B cell (primary cell): ENCODE data around the gene CHAC1. TPM values are rescaled to one million over a fixed set of nuclear protein-coding genes. Genes with fewer than 3 reads are reported as not detected.

Experiments
- ATAC-seq: fragments of 200-7000 bp; cut with Tn5 transposase; one replicate; pipeline ENCODE4 v1.10.0; 2021; ENCODE audit warnings: low read depth, mild to moderate bottlenecking, moderate number of reproducible peaks, moderate library complexity
- CTCF ChIA-PET: fragments of 350-600 bp; sonication (Branson Sonifier 250); formaldehyde crosslinking; loops from one replicate; lab custom pipeline; 2021; ENCODE audit warnings: antibody characterized with exemption, inconsistent platforms; lab: Charles Lee
- POLR2A ChIA-PET: fragments of 350-600 bp; sonication (Branson Sonifier 250); formaldehyde crosslinking; loops from one replicate; lab custom pipeline; 2021; ENCODE audit warnings: antibody characterized with exemption; lab: Charles Lee
- DNase-seq: peaks from one replicate; pipeline ENCODE4 v3.0.0; 2013
- H2AFZ ChIP-seq: 2 replicates; pipeline ENCODE4 v1.6.1; 2012; ENCODE audit warnings: mild to moderate bottlenecking, low read depth, low read length; ENCODE audit not compliant: insufficient read depth, poor library complexity, severe bottlenecking
- H3K27ac ChIP-seq, 2 donors: 1 replicate in 1 of 2; 2 replicates in 1 of 2; pipeline ENCODE4 v1.5.1; 2012 to 2013; ENCODE audit warnings: low read length in 2 of 2, mild to moderate bottlenecking in 2 of 2, moderate library complexity in 1 of 2
- H3K27me3 ChIP-seq, 4 experiments: fragments of 200-600 bp in 1 of 4; sonication (generic) in 1 of 4; replicated peaks in 1 of 4; 1 replicate in 2 of 4; 2 replicates in 2 of 4; pipeline versions ENCODE4 v1.6.1 to v1.7.0; 2013 to 2016; ENCODE audit warnings: low read length in 3 of 4, mild to moderate bottlenecking in 2 of 4, mixed read lengths in 1 of 4, moderate library complexity in 1 of 4; ENCODE audit not compliant: insufficient read depth in 4 of 4, control insufficient read depth in 3 of 4; ENCODE audit errors: control extremely low read depth in 1 of 4
- H3K36me3 ChIP-seq, 2 experiments: replicated peaks in 1 of 2; 1 replicate in 1 of 2; 2 replicates in 1 of 2; pipeline versions ENCODE4 v1.6.1 to v1.7.1; 2013; ENCODE audit warnings: low read length in 1 of 2; ENCODE audit not compliant: insufficient read depth in 2 of 2, control insufficient read depth in 1 of 2; ENCODE audit errors: control extremely low read depth in 1 of 2, extremely low read depth in 1 of 2
- H3K4me1 ChIP-seq, 2 donors: fragments of 200-600 bp in 1 of 2; sonication (generic) in 1 of 2; 1 replicate in 1 of 2; 2 replicates in 1 of 2; pipeline versions ENCODE4 v1.5.1 to v1.6.1; 2013 to 2017; ENCODE audit warnings: low read length in 2 of 2; ENCODE audit not compliant: control insufficient read depth in 2 of 2, insufficient read depth in 2 of 2
- H3K4me2 ChIP-seq: replicated peaks from 2 replicates; pipeline ENCODE3; 2012; ENCODE audit warnings: mild to moderate bottlenecking, low read depth, low read length; ENCODE audit not compliant: poor library complexity, severe bottlenecking
- H3K4me3 ChIP-seq, 5 experiments: fragments of 200-600 bp in 1 of 5; sonication (generic) in 1 of 5; 1 replicate in 3 of 5; 2 replicates in 2 of 5; pipeline versions ENCODE4 v1.5.1 to v1.7.0; 2011 to 2016; ENCODE audit warnings: low read length in 4 of 5, mild to moderate bottlenecking in 4 of 5, low read depth in 2 of 5, control low read depth in 1 of 5, moderate library complexity in 1 of 5; ENCODE audit not compliant: insufficient read depth in 1 of 5; ENCODE audit errors: control extremely low read depth in 1 of 5, extremely low read depth in 1 of 5
- H3K79me2 ChIP-seq: fragments of 200-600 bp; sonication (generic); one replicate; pipeline ENCODE4 v1.6.0; 2016; ENCODE audit warnings: low read length; ENCODE audit not compliant: control insufficient read depth, insufficient read depth
- H3K9ac ChIP-seq: fragments of 200-600 bp; sonication (generic); 2 replicates; pipeline ENCODE4 v1.6.1; 2017; ENCODE audit warnings: mild to moderate bottlenecking, low read length, moderate library complexity
- H3K9me3 ChIP-seq, 3 donors: one replicate each; pipeline versions ENCODE4 v1.6.1 to v1.7.1; 2013; ENCODE audit warnings: low read length in 2 of 3; ENCODE audit not compliant: control insufficient read depth in 2 of 3, insufficient read depth in 1 of 3; ENCODE audit errors: control extremely low read depth in 1 of 3
- H4K20me1 ChIP-seq: 2 replicates; pipeline ENCODE4 v1.6.0; 2012; ENCODE audit warnings: mild to moderate bottlenecking, low read length; ENCODE audit not compliant: insufficient read depth, control insufficient read depth, poor library complexity, severe bottlenecking
- H3K27ac Mint-ChIP-seq: one replicate; pipeline ENCODE4 v1.8.0; 2021; ENCODE audit warnings: mixed read lengths
- H3K27me3 Mint-ChIP-seq: one replicate; pipeline ENCODE4 v1.8.0; 2021; ENCODE audit warnings: mixed read lengths
- H3K4me1 Mint-ChIP-seq: one replicate; pipeline ENCODE4 v1.8.0; 2021; ENCODE audit warnings: mixed read lengths
- H3K4me3 Mint-ChIP-seq: one replicate; pipeline ENCODE4 v1.8.0; 2021; ENCODE audit warnings: mixed read lengths
- H3K9me3 Mint-ChIP-seq: one replicate; pipeline ENCODE4 v1.8.0; 2022; ENCODE audit warnings: mixed read lengths; ENCODE audit not compliant: insufficient read depth
- CTCF ChIP-seq: fragments of 200-600 bp; IDR thresholded peaks from one replicate; pipeline ENCODE4 v1.8.0; 2022; ENCODE audit warnings: antibody characterized with exemption, mild to moderate bottlenecking
- EZH2 ChIP-seq: IDR thresholded peaks from 2 replicates; pipeline ENCODE4 v1.6.1; 2012; ENCODE audit warnings: borderline replicate concordance, low read depth, mild to moderate bottlenecking, moderate library complexity, low read length; ENCODE audit not compliant: insufficient read depth, poor library complexity, severe bottlenecking
- WGBS: methylation state at CpG from one replicate; pipeline ENCODE4 v1.1.5; 2013; ENCODE audit warnings: missing lambda C conversion rate; ENCODE audit not compliant: insufficient coverage; 5-methylcytosine and 5-hydroxymethylcytosine counted together
- intact Hi-C: fragments of 100-400 bp; cut with micrococcal nuclease; formaldehyde crosslinking; loops from one replicate; pipeline ENCODE4 v1.10.0; 2022
- polyA plus RNA-seq: library from polyadenylated mRNA; depleted of rRNA; stranded (reverse); fragments of >200 nt; gene quantifications from 2 replicates; pipeline ENCODE4 v1.2.3, GENCODE V29; 2012
- total RNA-seq, 2 donors: library from RNA; stranded (reverse); fragments of 120-200 nt in 1 of 2; gene quantifications; 1 replicate in 1 of 2; 2 replicates in 1 of 2; pipeline versions ENCODE4 v1.2.3 to v1.2.4, GENCODE V29; 2013 to 2022

CHAC1 gene
- total and polyA plus RNA-seq, 2 donors (not counting 1 experiment from before 2014, with no cell fraction given): 0.81 to 3.6 TPM

GRCh38 chr15:40927495-40927872 lies 25.8 kb upstream of the CHAC1 start:
- H3K9ac ChIP-seq: peak overlapping the region; percentile 70
- Mint-ChIP-seq H3K27me3 (peaks cover 60% of the 10 kb centered on the region), H3K4me3 (peak overlapping the region; percentile 63), H3K9me3 (no peaks in the 10 kb centered on the region), H3K4me1 (peaks cover 47% of the 10 kb centered on the region), H3K27ac (no peak overlapping the region)
- no peaks in the 10 kb centered on the region for H3K36me3 ChIP-seq
- peaks cover 20% of the 10 kb centered on the region for H4K20me1 ChIP-seq
- no peak for TF ChIP-seq CTCF
- TF ChIP-seq EZH2: no peak
- ATAC-seq: no peak
- POLR2A ChIA-PET: interaction anchor here (0.5 to 3.5 kb wide), 3 partner anchors 21 to 658 kb away, joined by 4 to 29 read pairs (median 5); no protein-coding TSS in a partner anchor
- H3K9me3 ChIP-seq: peaks cover 0 to 25% (median 0%) of the 10 kb centered on the region in 3 donors
- no peak overlapping the region for H2AFZ ChIP-seq
- H3K4me1 ChIP-seq: peaks cover 57 to 65% of the 10 kb centered on the region in 2 donors
- WGBS: 48% methylated on average over 2 of the region's 24 CpGs
- CTCF ChIA-PET: interaction anchor here (7.7 to 10.7 kb wide), 2 partner anchors 14 to 22 kb away, joined by 67 to 84 read pairs; no protein-coding TSS in a partner anchor
- H3K27me3 ChIP-seq: peaks cover 0 to 80% (median 50%) of the 10 kb centered on the region in 4 experiments
- H3K4me2 ChIP-seq: peak overlapping the region; percentile 100
- H3K4me3 ChIP-seq: peak overlapping the region in 3 of 5 experiments; percentile 32 to 60 (median 42)
- intact Hi-C loops: loop anchor here (2.0 kb wide), 1 partner anchor 13 kb away; no protein-coding TSS in a partner anchor
- H3K79me2 ChIP-seq: no peaks in the 10 kb centered on the region
- H3K27ac ChIP-seq: no peak overlapping the region
- peak; percentile 43 for DNase-seq
